Suppressor macrophage treated with lipopolysaccharide for 4 hours (primary cell): Measurements from ENCODE around the gene AKR1A1.
A peak's percentile ranks its signal among the peaks of the same experiment; 100 is the strongest.
"Not testable (repeated sequence)": the region's sequence is repeated elsewhere in the genome, so short reads cannot be mapped to it uniquely, and the experiment has no call there.

Experiments
- DNase-seq: peaks from one replicate; pipeline ENCODE4 v3.0.0-alpha.2; 2020

The AKR1A1 gene

GRCh38 chr1:45523975-45524374 lies 26.7 kb upstream of the AKR1A1 start:
- DNase-seq, result not testable (repeated sequence)

- no peak for DNase-seq
These were observed 24.4 kb upstream of the AKR1A1 start for GRCh38 chr1:45526135-45526644.

- no peak for DNase-seq
These were observed 19.9 kb upstream of the AKR1A1 start for GRCh38 chr1:45530632-45531135.

- peak; percentile 69 for DNase-seq
These were observed 18.8 kb upstream of the AKR1A1 start for GRCh38 chr1:45531873-45532272.

GRCh38 chr1:45535988-45536766 lies 14.4 kb upstream of the AKR1A1 start:
- DNase-seq, result no peak

GRCh38 chr1:45536886-45537285 lies 13.7 kb upstream of the AKR1A1 start:
- DNase-seq, result no peak

GRCh38 chr1:45541193-45541592 lies 9.4 kb upstream of the AKR1A1 start:
- no peak for DNase-seq

GRCh38 chr1:45542591-45542990 lies 8.0 kb upstream of the AKR1A1 start:
- peak; percentile 82 for DNase-seq

- peak; percentile 95 for DNase-seq
These were observed 6.8 kb upstream of the AKR1A1 start for GRCh38 chr1:45543581-45544417.

GRCh38 chr1:45544530-45544929 lies 6.1 kb upstream of the AKR1A1 start:
- no peak for DNase-seq

GRCh38 chr1:45545019-45545493 lies 5.6 kb upstream of the AKR1A1 start:
- peak; percentile 45 for DNase-seq

GRCh38 chr1:45545553-45546310 lies 4.9 kb upstream of the AKR1A1 start:
- DNase-seq, result no peak

GRCh38 chr1:45551684-45552083 lies 1.1 kb downstream of the AKR1A1 start:
- DNase-seq, result no peak

- no peak for DNase-seq
These were observed 1.7 kb downstream of the AKR1A1 start for GRCh38 chr1:45552331-45552730.

GRCh38 chr1:45554198-45554597 lies 3.6 kb downstream of the AKR1A1 start:
- DNase-seq, result no peak

- no peak for DNase-seq
These were observed 6.9 kb downstream of the AKR1A1 start for GRCh38 chr1:45557422-45557944.

- DNase-seq, result no peak
These were observed 13.2 kb downstream of the AKR1A1 start for GRCh38 chr1:45563843-45564242.

GRCh38 chr1:45566722-45567121 lies 16.1 kb downstream of the AKR1A1 start:
- DNase-seq, result peak; percentile 47

- no peak for DNase-seq
These were observed 17.3 kb downstream of the AKR1A1 start for GRCh38 chr1:45567911-45568310.

- DNase-seq, result no peak
These were observed 17.8 kb downstream of the AKR1A1 start for GRCh38 chr1:45568421-45568820.

- no peak for DNase-seq
These were observed 18.9 kb downstream of the AKR1A1 start for GRCh38 chr1:45569571-45569961.

- peak; percentile 83 for DNase-seq
These were observed 19.4 kb downstream of the AKR1A1 start for GRCh38 chr1:45569962-45570581.
